ENCODE measurements around the gene RPS21. TPM values are rescaled to one million over a fixed set of nuclear protein-coding genes. Genes with fewer than 3 reads are reported as not detected.

Gene RPS21
- total RNA-seq, 4 donors from 2014 or later: 1,582 to 2,182 (median 2,056) TPM

- ATAC-seq (ENCODE audit: low FRiP score): no peak
These were observed 13.6 kb downstream of the RPS21 start for GRCh38 chr20:62400541-62400940.

GRCh38 chr20:62401331-62401779 is 14.5 kb downstream of the RPS21 start:
- no peak for DNase-seq (ENCODE audit: low spot score)
- ATAC-seq (ENCODE audit: low FRiP score): no peak
- no peak for TF ChIP-seq CTCF (IDR thresholded peaks at IDR 0.05)

More at GRCh38 chr20:62400541-62400940, 13.6 kb downstream of the RPS21 start:
- no peak for TF ChIP-seq CTCF (IDR thresholded peaks at IDR 0.05)
- DNase-seq (ENCODE audit: low spot score): no peak

- DNase-seq (ENCODE audit: low spot score) (no peak), ATAC-seq (ENCODE audit: low FRiP score) (no peak)
- no peak for TF ChIP-seq CTCF (IDR thresholded peaks at IDR 0.05)
These were observed 15.7 kb downstream of the RPS21 start for GRCh38 chr20:62402456-62403150.

- no peak for TF ChIP-seq CTCF (IDR thresholded peaks at IDR 0.05)
- DNase-seq (ENCODE audit: low spot score) (no peak), ATAC-seq (ENCODE audit: low FRiP score) (no peak)
These were observed 16.4 kb downstream of the RPS21 start for GRCh38 chr20:62403331-62403730.

- no peak for DNase-seq (ENCODE audit: low spot score)
- ATAC-seq (ENCODE audit: low FRiP score): no peak
- no peak for TF ChIP-seq CTCF (IDR thresholded peaks at IDR 0.05)
These were observed 17.3 kb downstream of the RPS21 start for GRCh38 chr20:62404112-62404665.

GRCh38 chr20:62404761-62405107 is 17.8 kb downstream of the RPS21 start:
- no peak for TF ChIP-seq CTCF (IDR thresholded peaks at IDR 0.05)
- ATAC-seq (ENCODE audit: low FRiP score) (no peak), DNase-seq (ENCODE audit: low spot score) (no peak)
